ENCODE measurements around the gene NPNT. TPM values are rescaled to one million over a fixed set of nuclear protein-coding genes. Genes with fewer than 3 reads are reported as not detected.
"Not testable (repeated sequence)": the region's sequence is repeated elsewhere in the genome, so short reads cannot be mapped to it uniquely, and the experiment has no call there.

Gene NPNT
- total RNA-seq (2021) = 0.20 and 0.48 TPM in 2 replicates
- percentile 9 among the genes with signal in this experiment for Bru-seq, nascent RNA
- BruChase-seq, experiment 1, labeled RNA remaining after a 2-hour chase = percentile 10 among the genes with signal in this experiment
- percentile 14 among the genes with signal in this experiment for BruChase-seq, experiment 2, labeled RNA remaining after a 6-hour chase
- long read RNA-seq, full-length matches to known transcripts = 1 of 1 reads
- long read RNA-seq, partial matches to known transcripts = 0 of 1 reads
- long read RNA-seq, other reads (novel, unspliced or antisense) = 0 of 1 reads

GRCh38 chr4:105894660-105895582 lies at the start of gene NPNT:
Gene NPNT, plus strand, starts transcription at chr4:105895471. Its CDS starts 182 bp downstream, at chr4:105895653.
- Histone ChIP-seq H4K20me1 (ENCODE audit: insufficient read depth) (no peaks in the 10 kb centered on the region), H3K27ac (no peak within 1 kb of the TSS), H3K79me2 (ENCODE audit: low read depth) (no peaks in the 10 kb centered on the region), H2AFZ (no peak within 1 kb of the TSS), H3K4me1 (replicated peaks; ENCODE audit: insufficient read depth) (peaks cover 15% of the 10 kb centered on the region), H3K27me3 (ENCODE audit: insufficient read depth, low read depth) (no peaks in the 10 kb centered on the region), H3K36me3 (ENCODE audit: low read depth) (no peaks in the 10 kb centered on the region), H3K9me2 (ENCODE audit: insufficient read depth) (no peaks in the 10 kb centered on the region), H3K9me3 (ENCODE audit: insufficient read depth, low read depth) (no peaks in the 10 kb centered on the region), H3K4me3 (no peak within 1 kb of the TSS), H3K4me2 (peak within 1 kb of the TSS; percentile 42; the same call in 1 of the 2 replicates), H3F3A (ENCODE audit: insufficient read depth, low read depth) (0 out of 2 replicates have a peak, but pooled peaks cover 7% of the 10 kb centered on the region)
- POLR2A ChIA-PET (ENCODE audit: unreplicated experiment) = no interaction called here
- TF ChIP-seq CTCF (conservative IDR thresholded peaks at IDR 0.05) (no peak), EZH2 (IDR thresholded peaks at IDR 0.05; ENCODE audit: low read depth) (no peak)
- DNase-seq = peak in 1 of 2 experiments; percentile 15
- intact Hi-C loops (cut with micrococcal nuclease; ENCODE audit: unreplicated experiment) = no loop called here
- CTCF ChIA-PET = no interaction called here
- BruUV-seq (replicated peaks) = no TSS peak

GRCh38 chr4:105845559-105845958 lies 49.7 kb upstream of the NPNT start:
- H2AFZ ChIP-seq = no peak overlapping the region
- intact Hi-C loops (cut with micrococcal nuclease; ENCODE audit: unreplicated experiment) = no loop called here
- no TSS peak for BruUV-seq (replicated peaks)
- no peak overlapping the region for H3K4me3 ChIP-seq
- H3K27ac ChIP-seq = no peak overlapping the region
- H3K4me1 ChIP-seq (replicated peaks; ENCODE audit: insufficient read depth) = no peaks in the 10 kb centered on the region
- no peaks in the 10 kb centered on the region for H3K9me2 ChIP-seq (ENCODE audit: insufficient read depth)
- H3K4me2 ChIP-seq = no peak overlapping the region
- TF ChIP-seq CTCF (conservative IDR thresholded peaks at IDR 0.05) (no peak), EZH2 (IDR thresholded peaks at IDR 0.05; ENCODE audit: low read depth) (no peak)
- no peaks in the 10 kb centered on the region for H3K9me3 ChIP-seq (ENCODE audit: insufficient read depth, low read depth)
- DNase-seq = no peak
- POLR2A ChIA-PET (ENCODE audit: unreplicated experiment) = no interaction called here
- H3K36me3 ChIP-seq (ENCODE audit: low read depth) = no peaks in the 10 kb centered on the region
- CTCF ChIA-PET = no interaction called here
- H3F3A ChIP-seq (ENCODE audit: insufficient read depth, low read depth) = no peaks in the 10 kb centered on the region
- H4K20me1 ChIP-seq (ENCODE audit: insufficient read depth) = no peaks in the 10 kb centered on the region
- H3K79me2 ChIP-seq (ENCODE audit: low read depth) = no peaks in the 10 kb centered on the region
- no peaks in the 10 kb centered on the region for H3K27me3 ChIP-seq (ENCODE audit: insufficient read depth, low read depth)

GRCh38 chr4:105848359-105848758 lies 46.9 kb upstream of the NPNT start:
- CTCF ChIA-PET; H3K27ac ChIP-seq; H3K4me3 ChIP-seq; H3K4me1 ChIP-seq (replicated peaks; ENCODE audit: insufficient read depth); H3K9me2 ChIP-seq (ENCODE audit: insufficient read depth); H3K4me2 ChIP-seq; POLR2A ChIA-PET (ENCODE audit: unreplicated experiment); H3K79me2 ChIP-seq (ENCODE audit: low read depth); H4K20me1 ChIP-seq (ENCODE audit: insufficient read depth); H2AFZ ChIP-seq; DNase-seq; H3K36me3 ChIP-seq (ENCODE audit: low read depth); H3F3A ChIP-seq (ENCODE audit: insufficient read depth, low read depth); BruUV-seq (replicated peaks); H3K27me3 ChIP-seq (ENCODE audit: insufficient read depth, low read depth); H3K9me3 ChIP-seq (ENCODE audit: insufficient read depth, low read depth); intact Hi-C loops (cut with micrococcal nuclease; ENCODE audit: unreplicated experiment): not testable (repeated sequence)
